OCI-LY3 (cell line): Measurements from ENCODE around the gene CCDC74B.
"Not testable (repeated sequence)": the region's sequence is repeated elsewhere in the genome, so short reads cannot be mapped to it uniquely, and the experiment has no call there.

Experiments
- H2AFZ ChIP-seq: fragments of 200-600, 300-600 bp; shearing (Covaris generic); 2 replicates; pipeline ENCODE4 v1.6.0; 2014; ENCODE audit warnings: antibody characterized with exemption, low read depth, low read length
- H3K27ac ChIP-seq: fragments of 200-600, 300-600 bp; sonication (generic); 2 replicates; pipeline ENCODE4 v1.5.1; 2014; ENCODE audit warnings: mild to moderate bottlenecking, low read length, moderate library complexity, mixed read lengths
- H3K27me3 ChIP-seq: fragments of 200-600, 300-600 bp; sonication (generic); 2 replicates; pipeline ENCODE4 v1.6.1; 2014; ENCODE audit warnings: low read depth, low read length, mixed read lengths
- H3K36me3 ChIP-seq: fragments of 200-600, 300-600 bp; sonication (generic); replicated peaks from 2 replicates; pipeline ENCODE3; 2014; ENCODE audit warnings: low read depth, low read length, mixed read lengths
- H3K4me1 ChIP-seq: fragments of 300-600, 200-600 bp; sonication (generic); 2 replicates; pipeline ENCODE4 v1.6.1; 2014; ENCODE audit warnings: low read length, mixed read lengths
- H3K4me2 ChIP-seq: fragments of 200-600, 300-600 bp; sonication (generic); 2 replicates; pipeline ENCODE4 v1.6.1; 2014; ENCODE audit warnings: low read length, mixed read lengths
- H3K4me3 ChIP-seq: fragments of 300-600, 200-600 bp; sonication (generic); 2 replicates; pipeline ENCODE4 v1.5.1; 2014; ENCODE audit warnings: antibody characterized with exemption, mild to moderate bottlenecking, low read length, moderate library complexity
- H3K79me2 ChIP-seq: fragments of 300-600, 200-600 bp; shearing (Covaris generic); 2 replicates; pipeline ENCODE4 v1.6.1; 2014; ENCODE audit warnings: mild to moderate bottlenecking, low read length, mixed read lengths
- H3K9ac ChIP-seq: fragments of 300-600, 200-600 bp; shearing (Covaris generic); 2 replicates; pipeline ENCODE4 v1.6.0; 2014; ENCODE audit warnings: mild to moderate bottlenecking, low read length, moderate library complexity
- H3K9me3 ChIP-seq: fragments of 200-600, 300-600 bp; shearing (Covaris generic); 2 replicates; pipeline ENCODE4 v1.6.1; 2014; ENCODE audit warnings: low read length, mixed read lengths; ENCODE audit not compliant: insufficient read depth
- H4K20me1 ChIP-seq: fragments of 200-600, 300-600 bp; sonication (generic); 2 replicates; pipeline ENCODE4 v1.6.1; 2016; ENCODE audit warnings: low read length, mixed read lengths; ENCODE audit not compliant: insufficient read depth

CCDC74B gene

GRCh38 chr2:130127726-130128125, 17.2 kb downstream of the CCDC74B start:
- not testable (repeated sequence) for H4K20me1 ChIP-seq, H3K4me2 ChIP-seq, H3K27me3 ChIP-seq, H3K9ac ChIP-seq, H3K4me3 ChIP-seq, H3K36me3 ChIP-seq, H2AFZ ChIP-seq, H3K4me1 ChIP-seq, H3K79me2 ChIP-seq, H3K27ac ChIP-seq, H3K9me3 ChIP-seq

DNA sequence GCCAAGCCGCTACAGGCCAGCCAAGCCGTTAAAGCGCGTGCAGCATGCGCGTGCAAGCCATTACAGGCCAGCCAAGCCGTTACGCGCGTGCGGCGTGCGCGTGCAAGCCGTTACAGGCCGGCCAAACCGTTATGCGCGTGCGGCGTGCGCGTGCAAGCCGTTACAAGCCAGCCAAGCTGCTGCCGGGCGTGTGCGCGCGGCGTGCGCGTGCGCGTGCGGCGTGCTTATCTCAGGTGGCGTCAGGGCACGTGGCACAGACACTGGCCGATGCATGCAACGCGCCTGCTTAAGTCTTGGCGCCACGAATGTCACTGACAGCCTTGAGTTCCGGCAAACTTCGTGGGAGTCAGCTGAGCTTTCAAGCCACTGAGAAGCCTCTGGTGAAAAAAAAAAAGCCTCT, 24.0 kb downstream of the CCDC74B start:
- H4K20me1 ChIP-seq, H3K27me3 ChIP-seq: not testable (repeated sequence)

GRCh38 chr2:130102597-130103363, 42.1 kb downstream of the CCDC74B start:
- not testable (repeated sequence) for H3K4me3 ChIP-seq, H2AFZ ChIP-seq, H3K27me3 ChIP-seq, H3K79me2 ChIP-seq, H3K4me2 ChIP-seq, H3K36me3 ChIP-seq, H4K20me1 ChIP-seq, H3K9ac ChIP-seq, H3K4me1 ChIP-seq, H3K27ac ChIP-seq, H3K9me3 ChIP-seq

More for the DNA sequence above, 24.0 kb downstream of the CCDC74B start:
- not testable (repeated sequence) for H3K9ac ChIP-seq, H3K27ac ChIP-seq, H3K79me2 ChIP-seq, H3K4me3 ChIP-seq, H3K36me3 ChIP-seq, H3K4me2 ChIP-seq, H3K9me3 ChIP-seq, H3K4me1 ChIP-seq, H2AFZ ChIP-seq
